C4-2B (cell line): Measurements from ENCODE around the gene DIAPH2.

ENCODE experiments used
- ZFX ChIP-seq: fragments of 450-650 bp; IDR thresholded peaks from 2 replicates; pipeline ENCODE4 v1.6.1; 2017
- TF ChIP-seq, protein P1 (sequence below): fragments of 450-650 bp; conservative IDR thresholded peaks from 2 replicates; pipeline ENCODE4 v1.5.1; 2017; ENCODE audit warnings: mild to moderate bottlenecking

DNA sequence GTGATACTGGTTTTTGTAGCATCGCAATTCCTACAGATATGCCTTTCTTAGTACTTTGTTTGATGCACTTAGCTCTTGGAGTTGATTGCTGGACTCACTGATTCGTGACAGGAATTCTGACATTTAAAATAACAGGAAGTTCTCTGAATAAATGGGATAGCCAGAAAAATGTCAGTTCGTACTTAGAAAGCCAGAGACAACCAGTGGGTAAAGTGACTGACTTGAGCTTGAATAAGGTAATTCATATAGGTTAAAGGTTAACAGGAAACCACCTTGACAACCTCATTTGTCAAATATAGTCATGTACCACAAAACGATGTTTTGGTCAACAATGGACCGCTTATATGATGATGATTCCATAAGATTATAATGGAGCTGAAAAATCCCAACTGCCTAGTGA is 380.4 kb downstream of the DIAPH2 start:
- TF ChIP-seq, protein P1, sequence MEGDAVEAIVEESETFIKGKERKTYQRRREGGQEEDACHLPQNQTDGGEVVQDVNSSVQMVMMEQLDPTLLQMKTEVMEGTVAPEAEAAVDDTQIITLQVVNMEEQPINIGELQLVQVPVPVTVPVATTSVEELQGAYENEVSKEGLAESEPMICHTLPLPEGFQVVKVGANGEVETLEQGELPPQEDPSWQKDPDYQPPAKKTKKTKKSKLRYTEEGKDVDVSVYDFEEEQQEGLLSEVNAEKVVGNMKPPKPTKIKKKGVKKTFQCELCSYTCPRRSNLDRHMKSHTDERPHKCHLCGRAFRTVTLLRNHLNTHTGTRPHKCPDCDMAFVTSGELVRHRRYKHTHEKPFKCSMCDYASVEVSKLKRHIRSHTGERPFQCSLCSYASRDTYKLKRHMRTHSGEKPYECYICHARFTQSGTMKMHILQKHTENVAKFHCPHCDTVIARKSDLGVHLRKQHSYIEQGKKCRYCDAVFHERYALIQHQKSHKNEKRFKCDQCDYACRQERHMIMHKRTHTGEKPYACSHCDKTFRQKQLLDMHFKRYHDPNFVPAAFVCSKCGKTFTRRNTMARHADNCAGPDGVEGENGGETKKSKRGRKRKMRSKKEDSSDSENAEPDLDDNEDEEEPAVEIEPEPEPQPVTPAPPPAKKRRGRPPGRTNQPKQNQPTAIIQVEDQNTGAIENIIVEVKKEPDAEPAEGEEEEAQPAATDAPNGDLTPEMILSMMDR, result no peak
- no peak for TF ChIP-seq ZFX
